ENCODE results near the gene PPID.
"Not testable (repeated sequence)": the region's sequence is repeated elsewhere in the genome, so short reads cannot be mapped to it uniquely, and the experiment has no call there.

The PPID gene

GRCh38 chr4:158664806-158665205, 58.4 kb downstream of the PPID start:
- FAIRE-seq = no peak

GRCh38 chr4:158663707-158664625, 59.2 kb downstream of the PPID start:
- not testable (repeated sequence) for FAIRE-seq

DNA sequence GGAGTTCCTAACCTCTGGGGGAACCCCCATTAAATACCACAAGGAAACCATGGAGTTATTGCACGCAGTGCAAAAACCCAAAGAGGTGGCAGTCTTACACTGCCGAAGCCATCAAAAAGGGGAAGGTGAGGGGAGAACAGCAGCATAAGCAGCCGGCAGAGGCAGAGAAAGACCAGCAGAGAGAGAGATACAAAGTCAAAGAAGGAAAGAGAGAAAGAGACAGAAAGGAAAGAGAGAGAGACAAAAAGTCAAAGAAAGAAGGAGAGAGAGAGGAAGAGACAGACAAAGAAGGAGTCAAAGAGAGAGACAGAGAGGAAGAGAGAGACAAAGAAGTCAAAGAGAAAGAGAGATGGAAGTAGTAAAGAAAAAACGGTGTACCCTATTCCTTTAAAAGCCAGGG, 59.9 kb downstream of the PPID start:
- not testable (repeated sequence) for FAIRE-seq

Data from TTC549 (cell line).